ENCODE results near the gene PROK1. TPM values are rescaled to one million over a fixed set of nuclear protein-coding genes. Genes with fewer than 3 reads are reported as not detected.

The PROK1 gene
- polyA plus RNA-seq, 1 donor, result 0.13 TPM

DNA sequence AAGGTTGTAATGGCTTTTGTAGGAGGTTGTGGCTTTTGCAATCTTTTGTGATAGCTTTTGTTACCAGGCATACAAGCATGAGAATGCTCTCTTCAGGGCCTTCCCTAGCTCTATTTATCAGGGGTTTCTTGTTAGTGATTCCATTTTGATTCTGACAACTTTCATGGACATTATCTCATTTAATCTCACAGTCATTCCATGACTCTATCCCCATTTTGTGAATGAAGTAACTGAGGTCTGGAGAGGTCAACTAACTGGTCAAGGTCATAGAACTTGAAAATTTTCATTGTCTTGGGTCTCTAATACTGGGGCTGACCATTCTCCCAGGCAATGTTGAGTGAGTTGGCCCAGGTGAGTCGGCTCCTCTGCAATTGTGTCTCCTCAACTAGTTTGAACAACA lies 32.2 kb upstream of the PROK1 start:
- Histone ChIP-seq H3K27me3 (ENCODE audit: control insufficient read depth, insufficient read depth, low read length) (peaks cover 3% of the 10 kb centered on the region), H3K27ac (ENCODE audit: low read length) (no peak overlapping the region), H3K4me3 (ENCODE audit: low read length) (no peak overlapping the region), H3K4me1 (ENCODE audit: control insufficient read depth, insufficient read depth, low read length) (no peaks in the 10 kb centered on the region), H3K9me3 (ENCODE audit: control insufficient read depth, low read depth, low read length) (no peaks in the 10 kb centered on the region), H3K36me3 (ENCODE audit: control insufficient read depth, insufficient read depth, low read length) (no peaks in the 10 kb centered on the region)
- no peak for DNase-seq
- WGBS (ENCODE audit: insufficient coverage, low lambda C conversion rate), result no CpG with 5 or more reads among the region's 1 CpG

DNA sequence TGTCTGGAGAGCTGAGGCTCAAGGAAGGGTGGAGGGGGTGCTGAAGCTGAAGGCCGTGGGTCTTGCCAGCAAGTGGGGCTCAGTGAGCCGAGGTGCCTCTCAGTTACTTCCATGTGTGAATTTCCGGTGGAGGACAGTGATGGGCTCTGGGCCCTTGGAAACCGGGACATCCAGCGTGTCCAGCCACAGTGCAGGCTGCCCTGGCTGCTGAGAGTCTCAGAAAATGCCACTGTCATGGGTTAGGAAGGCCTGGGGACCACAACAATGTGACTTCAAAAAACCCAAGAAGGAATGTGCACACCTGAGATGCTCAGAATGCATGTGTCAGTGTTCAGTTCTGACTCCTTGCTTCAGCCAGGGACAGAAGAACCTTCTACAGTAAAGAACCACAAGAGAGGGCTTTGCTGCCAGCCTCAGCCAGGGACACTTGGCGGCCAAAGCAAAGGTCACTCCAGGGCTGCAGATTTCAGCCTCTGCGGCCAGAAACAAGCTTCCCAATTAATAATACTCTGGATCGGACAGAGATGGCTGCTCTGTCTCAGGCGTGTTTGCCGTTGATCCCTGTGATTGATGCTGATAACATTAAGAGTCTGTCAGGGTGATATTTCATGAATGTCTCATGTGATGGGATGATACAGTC lies 30.8 kb upstream of the PROK1 start:
- Histone ChIP-seq H3K27ac (ENCODE audit: low read length) (no peak overlapping the region), H3K4me1 (ENCODE audit: control insufficient read depth, insufficient read depth, low read length) (no peaks in the 10 kb centered on the region), H3K9me3 (ENCODE audit: control insufficient read depth, low read depth, low read length) (no peaks in the 10 kb centered on the region), H3K4me3 (ENCODE audit: low read length) (no peak overlapping the region), H3K27me3 (ENCODE audit: control insufficient read depth, insufficient read depth, low read length) (peaks cover 3% of the 10 kb centered on the region), H3K36me3 (ENCODE audit: control insufficient read depth, insufficient read depth, low read length) (no peaks in the 10 kb centered on the region)
- 80% methylated on average over 1 of the region's 10 CpGs for WGBS (ENCODE audit: insufficient coverage, low lambda C conversion rate)
- no peak for DNase-seq

- peaks cover 3% of the 10 kb centered on the region for H3K27me3 ChIP-seq (ENCODE audit: control insufficient read depth, insufficient read depth, low read length)
- no peaks in the 10 kb centered on the region for H3K4me1 ChIP-seq (ENCODE audit: control insufficient read depth, insufficient read depth, low read length)
- H3K4me3 ChIP-seq (ENCODE audit: low read length), result no peak overlapping the region
- H3K9me3 ChIP-seq (ENCODE audit: control insufficient read depth, low read depth, low read length), result no peaks in the 10 kb centered on the region
- peak in 1 of 2 donors; percentile 14 for DNase-seq
- H3K36me3 ChIP-seq (ENCODE audit: control insufficient read depth, insufficient read depth, low read length), result no peaks in the 10 kb centered on the region
- 100% methylated on average over 1 of the region's 2 CpGs for WGBS (ENCODE audit: insufficient coverage, low lambda C conversion rate)
- no peak overlapping the region for H3K27ac ChIP-seq (ENCODE audit: low read length)
Measured at GRCh38 chr1:110420874-110421793, 29.8 kb upstream of the PROK1 start.

- peaks cover 4% of the 10 kb centered on the region for H3K27me3 ChIP-seq (ENCODE audit: control insufficient read depth, insufficient read depth, low read length)
- whole genome bisulfite sequencing (ENCODE audit: insufficient coverage, low lambda C conversion rate), result 80% methylated on average over 1 of the region's 9 CpGs
- no peak overlapping the region for H3K4me3 ChIP-seq (ENCODE audit: low read length)
- H3K27ac ChIP-seq (ENCODE audit: low read length), result no peak overlapping the region
- H3K9me3 ChIP-seq (ENCODE audit: control insufficient read depth, low read depth, low read length), result no peaks in the 10 kb centered on the region
- no peaks in the 10 kb centered on the region for H3K36me3 ChIP-seq (ENCODE audit: control insufficient read depth, insufficient read depth, low read length)
- no peaks in the 10 kb centered on the region for H3K4me1 ChIP-seq (ENCODE audit: control insufficient read depth, insufficient read depth, low read length)
- no peak for DNase-seq
Measured at GRCh38 chr1:110424699-110425611, 26.0 kb upstream of the PROK1 start.

- H3K4me1 ChIP-seq (ENCODE audit: control insufficient read depth, insufficient read depth, low read length), result no peaks in the 10 kb centered on the region
- WGBS (ENCODE audit: insufficient coverage, low lambda C conversion rate), result no CpG with 5 or more reads among the region's 9 CpGs
- H3K36me3 ChIP-seq (ENCODE audit: control insufficient read depth, insufficient read depth, low read length), result no peaks in the 10 kb centered on the region
- no peak for DNase-seq
- H3K4me3 ChIP-seq (ENCODE audit: low read length), result no peak overlapping the region
- no peak overlapping the region for H3K27ac ChIP-seq (ENCODE audit: low read length)
- H3K9me3 ChIP-seq (ENCODE audit: control insufficient read depth, low read depth, low read length), result no peaks in the 10 kb centered on the region
- H3K27me3 ChIP-seq (ENCODE audit: control insufficient read depth, insufficient read depth, low read length), result peaks cover 9% of the 10 kb centered on the region
Measured at GRCh38 chr1:110425612-110426152, 25.3 kb upstream of the PROK1 start.

- H3K9me3 ChIP-seq (ENCODE audit: control insufficient read depth, low read depth, low read length), result no peaks in the 10 kb centered on the region
- H3K27ac ChIP-seq (ENCODE audit: low read length), result no peak overlapping the region
- no peak for DNase-seq
- WGBS (ENCODE audit: insufficient coverage, low lambda C conversion rate), result no CpG with 5 or more reads among the region's 4 CpGs
- H3K36me3 ChIP-seq (ENCODE audit: control insufficient read depth, insufficient read depth, low read length), result no peaks in the 10 kb centered on the region
- no peaks in the 10 kb centered on the region for H3K4me1 ChIP-seq (ENCODE audit: control insufficient read depth, insufficient read depth, low read length)
- peaks cover 13% of the 10 kb centered on the region for H3K27me3 ChIP-seq (ENCODE audit: control insufficient read depth, insufficient read depth, low read length)
- no peak overlapping the region for H3K4me3 ChIP-seq (ENCODE audit: low read length)
Measured at GRCh38 chr1:110426854-110427253, 24.1 kb upstream of the PROK1 start.

- peaks cover 9% of the 10 kb centered on the region for H3K27me3 ChIP-seq (ENCODE audit: control insufficient read depth, insufficient read depth, low read length)
- H3K27ac ChIP-seq (ENCODE audit: low read length), result no peak overlapping the region
- H3K9me3 ChIP-seq (ENCODE audit: control insufficient read depth, low read depth, low read length), result no peaks in the 10 kb centered on the region
- WGBS (ENCODE audit: insufficient coverage, low lambda C conversion rate), result 50% methylated on average over 1 of the region's 4 CpGs
- H3K4me3 ChIP-seq (ENCODE audit: low read length), result no peak overlapping the region
- DNase-seq, result no peak
- H3K4me1 ChIP-seq (ENCODE audit: control insufficient read depth, insufficient read depth, low read length), result peaks cover 5% of the 10 kb centered on the region
- H3K36me3 ChIP-seq (ENCODE audit: control insufficient read depth, insufficient read depth, low read length), result no peaks in the 10 kb centered on the region
Measured at GRCh38 chr1:110428946-110429345, 22.0 kb upstream of the PROK1 start.

GRCh38 chr1:110430366-110430765 lies 20.6 kb upstream of the PROK1 start:
- WGBS (ENCODE audit: insufficient coverage, low lambda C conversion rate), result 60% methylated on average over 1 of the region's 6 CpGs
- no peak for DNase-seq
- Histone ChIP-seq H3K4me1 (ENCODE audit: control insufficient read depth, insufficient read depth, low read length) (peaks cover 5% of the 10 kb centered on the region), H3K27me3 (ENCODE audit: control insufficient read depth, insufficient read depth, low read length) (peaks cover 9% of the 10 kb centered on the region), H3K9me3 (ENCODE audit: control insufficient read depth, low read depth, low read length) (no peaks in the 10 kb centered on the region), H3K36me3 (ENCODE audit: control insufficient read depth, insufficient read depth, low read length) (no peaks in the 10 kb centered on the region), H3K4me3 (ENCODE audit: low read length) (no peak overlapping the region), H3K27ac (ENCODE audit: low read length) (no peak overlapping the region)

- Histone ChIP-seq H3K27ac (ENCODE audit: low read length) (no peak overlapping the region), H3K9me3 (ENCODE audit: control insufficient read depth, low read depth, low read length) (no peaks in the 10 kb centered on the region), H3K4me3 (ENCODE audit: low read length) (no peak overlapping the region), H3K4me1 (ENCODE audit: control insufficient read depth, insufficient read depth, low read length) (peaks cover 5% of the 10 kb centered on the region), H3K27me3 (ENCODE audit: control insufficient read depth, insufficient read depth, low read length) (peaks cover 9% of the 10 kb centered on the region), H3K36me3 (ENCODE audit: control insufficient read depth, insufficient read depth, low read length) (no peaks in the 10 kb centered on the region)
- WGBS (ENCODE audit: insufficient coverage, low lambda C conversion rate), result no CpG with 5 or more reads among the region's 4 CpGs
- no peak for DNase-seq
Measured at GRCh38 chr1:110430901-110431300, 20.0 kb upstream of the PROK1 start.

DNA sequence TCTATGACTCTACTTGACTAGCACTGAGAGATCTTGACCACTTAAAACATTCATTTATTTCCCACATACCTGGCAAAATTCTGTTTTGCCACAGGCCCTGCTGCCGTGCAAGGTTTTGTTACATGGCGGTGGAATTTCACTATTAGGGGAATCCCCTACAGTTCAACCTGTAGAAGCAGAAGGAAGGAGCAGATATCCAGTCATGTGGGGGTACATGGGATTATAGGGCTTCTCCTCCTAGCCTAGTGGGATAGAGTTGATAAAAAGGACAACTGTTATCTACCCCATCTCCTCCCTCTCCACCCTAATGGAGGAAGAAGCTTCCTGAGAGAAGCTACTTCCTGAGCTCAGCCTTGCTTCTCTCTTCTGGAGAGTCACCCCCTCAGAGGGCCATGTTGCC lies 17.7 kb upstream of the PROK1 start:
- Histone ChIP-seq H3K27ac (ENCODE audit: low read length) (no peak overlapping the region), H3K4me1 (ENCODE audit: control insufficient read depth, insufficient read depth, low read length) (peaks cover 5% of the 10 kb centered on the region), H3K4me3 (ENCODE audit: low read length) (no peak overlapping the region), H3K27me3 (ENCODE audit: control insufficient read depth, insufficient read depth, low read length) (peaks cover 9% of the 10 kb centered on the region), H3K9me3 (ENCODE audit: control insufficient read depth, low read depth, low read length) (no peaks in the 10 kb centered on the region), H3K36me3 (ENCODE audit: control insufficient read depth, insufficient read depth, low read length) (no peaks in the 10 kb centered on the region)
- no CpG with 5 or more reads among the region's 2 CpGs for WGBS (ENCODE audit: insufficient coverage, low lambda C conversion rate)
- no peak for DNase-seq
